Activated CD4-positive, alpha-beta T cell treated with anti-CD3 and anti-CD28 coated beads for 36 hours (primary cell): ENCODE measurements around the gene ADCY1. TPM values are rescaled to one million over a fixed set of nuclear protein-coding genes. Genes with fewer than 3 reads are reported as not detected.

Experiments
- ATAC-seq: fragments of 200-7000 bp; cut with Tn5 transposase; one replicate; pipeline ENCODE4 v1.10.0; 2021; ENCODE audit warnings: mild to moderate bottlenecking, moderate library complexity
- CTCF ChIA-PET: fragments of 350-600 bp; sonication (Branson Sonifier 250); formaldehyde crosslinking; loops from one replicate; lab custom pipeline; 2021; ENCODE audit warnings: antibody characterized with exemption; lab: Charles Lee
- POLR2A ChIA-PET: fragments of 350-600 bp; sonication (Branson Sonifier 250); formaldehyde crosslinking; loops from one replicate; lab custom pipeline; 2021; ENCODE audit warnings: antibody characterized with exemption, inconsistent platforms; lab: Charles Lee
- DNase-seq: peaks from one replicate; pipeline ENCODE4 v3.0.0-alpha.2; 2020
- H3K27ac Mint-ChIP-seq: one replicate; pipeline ENCODE4 v1.8.0; 2021; ENCODE audit warnings: mixed read lengths
- H3K27me3 Mint-ChIP-seq: one replicate; pipeline ENCODE4 v1.8.0; 2021; ENCODE audit warnings: mixed read lengths
- H3K36me3 Mint-ChIP-seq: one replicate; pipeline ENCODE4 v1.8.0; 2021; ENCODE audit warnings: low read depth, mixed read lengths
- H3K4me1 Mint-ChIP-seq: one replicate; pipeline ENCODE4 v1.8.0; 2021; ENCODE audit warnings: mixed read lengths
- H3K4me3 Mint-ChIP-seq: one replicate; pipeline ENCODE4 v1.8.0; 2021; ENCODE audit warnings: mild to moderate bottlenecking, moderate library complexity, mixed read lengths
- H3K9me3 Mint-ChIP-seq: one replicate; pipeline ENCODE4 v1.8.0; 2021; ENCODE audit warnings: low read depth, mixed read lengths
- intact Hi-C, 2 experiments: fragments of 100-400 bp; cut with DNase I in 1 of 2; cut with micrococcal nuclease in 1 of 2; formaldehyde crosslinking; loops; one replicate each; pipeline versions ENCODE4 v1.14.2 to v1.15.1; 2022 to 2024; cut with DNase I, micrococcal nuclease
- total RNA-seq, 2 experiments: library from RNA; stranded (reverse); gene quantifications; one replicate each; pipeline ENCODE4 v1.2.3, GENCODE V29; 2021

The ADCY1 gene
- total RNA-seq, 2 experiments from 2014 or later, result 0.82 to 1.2 TPM

- intact Hi-C loops, result no loop called here
- Mint-ChIP-seq H3K4me1 (no peaks in the 10 kb centered on the region), H3K36me3 (no peaks in the 10 kb centered on the region), H3K9me3 (no peaks in the 10 kb centered on the region), H3K4me3 (no peak overlapping the region), H3K27ac (no peak overlapping the region), H3K27me3 (no peaks in the 10 kb centered on the region)
- ChIA-PET CTCF (no interaction called here), POLR2A (no interaction called here)
- DNase-seq (no peak), ATAC-seq (no peak)
Observed at GRCh38 chr7:45596665-45597095, 22.5 kb downstream of the ADCY1 start.

GRCh38 chr7:45597286-45597984 lies 23.3 kb downstream of the ADCY1 start:
- intact Hi-C loops, result no loop called here
- Mint-ChIP-seq H3K36me3 (no peaks in the 10 kb centered on the region), H3K27me3 (no peaks in the 10 kb centered on the region), H3K27ac (no peak overlapping the region), H3K4me3 (no peak overlapping the region), H3K4me1 (no peaks in the 10 kb centered on the region), H3K9me3 (no peaks in the 10 kb centered on the region)
- ATAC-seq (no peak), DNase-seq (no peak)
- ChIA-PET POLR2A (no interaction called here), CTCF (interaction anchor here (0.9 kb wide), 1 partner anchor 8 kb away, joined by 3 read pairs; no protein-coding TSS in a partner anchor)

- Mint-ChIP-seq H3K27me3 (no peaks in the 10 kb centered on the region), H3K9me3 (no peaks in the 10 kb centered on the region), H3K4me3 (no peak overlapping the region), H3K27ac (no peak overlapping the region), H3K36me3 (no peaks in the 10 kb centered on the region), H3K4me1 (no peaks in the 10 kb centered on the region)
- ChIA-PET CTCF (no interaction called here), POLR2A (no interaction called here)
- ATAC-seq (no peak), DNase-seq (no peak)
- intact Hi-C loops, result no loop called here
Observed at GRCh38 chr7:45598886-45599520, 24.8 kb downstream of the ADCY1 start.

GRCh38 chr7:45599851-45600706 lies 25.9 kb downstream of the ADCY1 start:
- no peak overlapping the region for H3K4me3 Mint-ChIP-seq
- ATAC-seq (no peak), DNase-seq (no peak)
- no peaks in the 10 kb centered on the region for H3K9me3 Mint-ChIP-seq
- no peak overlapping the region for H3K27ac Mint-ChIP-seq
- H3K36me3 Mint-ChIP-seq, result no peaks in the 10 kb centered on the region
- no peaks in the 10 kb centered on the region for H3K4me1 Mint-ChIP-seq
- CTCF ChIA-PET, result interaction anchor here (1.1 kb wide), 1 partner anchor 416 kb away, joined by 3 read pairs; no protein-coding TSS in a partner anchor
- no peaks in the 10 kb centered on the region for H3K27me3 Mint-ChIP-seq
- POLR2A ChIA-PET, result no interaction called here
- intact Hi-C loops, result no loop called here

- ChIA-PET POLR2A (no interaction called here), CTCF (no interaction called here)
- ATAC-seq (no peak), DNase-seq (no peak)
- intact Hi-C loops, result no loop called here
- Mint-ChIP-seq H3K4me3 (no peak overlapping the region), H3K9me3 (no peaks in the 10 kb centered on the region), H3K4me1 (no peaks in the 10 kb centered on the region), H3K27me3 (peaks cover 2% of the 10 kb centered on the region), H3K27ac (no peak overlapping the region), H3K36me3 (no peaks in the 10 kb centered on the region)
Observed at GRCh38 chr7:45601094-45601493, 26.9 kb downstream of the ADCY1 start.

GRCh38 chr7:45601816-45602540 lies 27.8 kb downstream of the ADCY1 start:
- no peak for ATAC-seq
- Mint-ChIP-seq H3K9me3 (no peaks in the 10 kb centered on the region), H3K27ac (no peak overlapping the region), H3K4me1 (no peaks in the 10 kb centered on the region), H3K27me3 (peaks cover 2% of the 10 kb centered on the region), H3K4me3 (no peak overlapping the region), H3K36me3 (no peaks in the 10 kb centered on the region)
- intact Hi-C loops, result no loop called here
- ChIA-PET CTCF (no interaction called here), POLR2A (no interaction called here)
- DNase-seq, result no peak

- DNase-seq, result no peak
- no peaks in the 10 kb centered on the region for H3K9me3 Mint-ChIP-seq
- H3K27me3 Mint-ChIP-seq, result peaks cover 13% of the 10 kb centered on the region
- no peaks in the 10 kb centered on the region for H3K4me1 Mint-ChIP-seq
- H3K36me3 Mint-ChIP-seq, result no peaks in the 10 kb centered on the region
- intact Hi-C loops, result no loop called here
- no peak overlapping the region for H3K27ac Mint-ChIP-seq
- CTCF ChIA-PET, result no interaction called here
- H3K4me3 Mint-ChIP-seq, result no peak overlapping the region
- POLR2A ChIA-PET, result no interaction called here
- ATAC-seq, result no peak
Observed at GRCh38 chr7:45606050-45606449, 31.9 kb downstream of the ADCY1 start.

GRCh38 chr7:45606931-45607330 lies 32.8 kb downstream of the ADCY1 start:
- CTCF ChIA-PET, result no interaction called here
- H3K4me3 Mint-ChIP-seq, result no peak overlapping the region
- ATAC-seq (no peak), DNase-seq (no peak)
- no peaks in the 10 kb centered on the region for H3K4me1 Mint-ChIP-seq
- H3K27me3 Mint-ChIP-seq, result peaks cover 13% of the 10 kb centered on the region
- no peaks in the 10 kb centered on the region for H3K36me3 Mint-ChIP-seq
- POLR2A ChIA-PET, result interaction anchor here (0.6 to 0.7 kb wide), 2 partner anchors 18 to 32 kb away, joined by 3 read pairs; no protein-coding TSS in a partner anchor
- no peak overlapping the region for H3K27ac Mint-ChIP-seq
- intact Hi-C loops, result no loop called here
- no peaks in the 10 kb centered on the region for H3K9me3 Mint-ChIP-seq

- Mint-ChIP-seq H3K27me3 (peaks cover 13% of the 10 kb centered on the region), H3K36me3 (peaks cover 2% of the 10 kb centered on the region), H3K27ac (no peak overlapping the region), H3K4me1 (no peaks in the 10 kb centered on the region), H3K9me3 (peaks cover 6% of the 10 kb centered on the region), H3K4me3 (no peak overlapping the region)
- no peak for DNase-seq
- intact Hi-C loops, result no loop called here
- POLR2A ChIA-PET, result no interaction called here
- no peak for ATAC-seq
- CTCF ChIA-PET, result interaction anchor here (0.6 kb wide), 2 partner anchors 80 to 454 kb away, joined by 3 read pairs; no protein-coding TSS in a partner anchor
Observed at GRCh38 chr7:45609180-45609579, 35.0 kb downstream of the ADCY1 start.

- Mint-ChIP-seq H3K4me1 (no peaks in the 10 kb centered on the region), H3K36me3 (peaks cover 2% of the 10 kb centered on the region), H3K4me3 (no peak overlapping the region), H3K9me3 (peaks cover 13% of the 10 kb centered on the region), H3K27ac (no peak overlapping the region), H3K27me3 (peaks cover 13% of the 10 kb centered on the region)
- ATAC-seq, result no peak
- POLR2A ChIA-PET, result no interaction called here
- intact Hi-C loops, result no loop called here
- DNase-seq, result no peak
- CTCF ChIA-PET, result interaction anchor here (0.6 kb wide), 1 partner anchor 79 kb away, joined by 3 read pairs; no protein-coding TSS in a partner anchor
Observed at GRCh38 chr7:45610019-45610418, 35.9 kb downstream of the ADCY1 start.

- Mint-ChIP-seq H3K9me3 (peaks cover 16% of the 10 kb centered on the region), H3K4me1 (no peaks in the 10 kb centered on the region), H3K27me3 (peaks cover 11% of the 10 kb centered on the region), H3K4me3 (no peak overlapping the region), H3K36me3 (peaks cover 2% of the 10 kb centered on the region), H3K27ac (no peak overlapping the region)
- CTCF ChIA-PET, result no interaction called here
- ATAC-seq, result no peak
- DNase-seq, result no peak
- intact Hi-C loops, result no loop called here
- POLR2A ChIA-PET, result no interaction called here
Observed at GRCh38 chr7:45610660-45611299, 36.6 kb downstream of the ADCY1 start.
